Measurements from ENCODE around the gene AMOTL1.

Gene AMOTL1

DNA sequence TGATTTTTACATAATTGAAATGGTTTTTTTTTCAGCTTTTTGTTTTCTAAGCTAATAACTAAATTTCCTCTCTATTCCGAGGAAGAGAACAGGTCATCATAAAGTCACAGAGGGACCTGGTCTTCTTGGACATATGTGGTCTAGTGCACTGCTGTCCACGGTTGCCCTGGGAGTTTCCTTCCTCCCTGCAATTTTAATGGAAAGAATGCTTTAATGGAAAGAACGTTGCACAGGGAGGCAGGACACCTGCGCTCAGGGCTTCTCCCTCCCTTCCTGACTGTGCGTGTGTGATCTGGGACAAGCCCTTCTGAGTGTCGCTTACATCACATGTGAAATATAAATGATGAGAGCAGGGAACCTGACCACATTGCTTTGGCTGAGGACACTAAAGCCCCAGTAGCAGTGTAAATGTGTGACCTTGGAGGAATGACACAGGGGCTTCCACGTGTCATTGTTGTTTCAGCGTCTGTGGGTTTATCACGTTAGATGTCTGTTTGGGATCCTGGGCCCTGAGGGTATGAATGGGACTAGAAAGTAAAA, 93.2 kb downstream of the AMOTL1 start:
- FAIRE-seq, result no peak

GRCh38 chr11:94862926-94863880, 95.0 kb downstream of the AMOTL1 start:
- FAIRE-seq, result no peak

DNA sequence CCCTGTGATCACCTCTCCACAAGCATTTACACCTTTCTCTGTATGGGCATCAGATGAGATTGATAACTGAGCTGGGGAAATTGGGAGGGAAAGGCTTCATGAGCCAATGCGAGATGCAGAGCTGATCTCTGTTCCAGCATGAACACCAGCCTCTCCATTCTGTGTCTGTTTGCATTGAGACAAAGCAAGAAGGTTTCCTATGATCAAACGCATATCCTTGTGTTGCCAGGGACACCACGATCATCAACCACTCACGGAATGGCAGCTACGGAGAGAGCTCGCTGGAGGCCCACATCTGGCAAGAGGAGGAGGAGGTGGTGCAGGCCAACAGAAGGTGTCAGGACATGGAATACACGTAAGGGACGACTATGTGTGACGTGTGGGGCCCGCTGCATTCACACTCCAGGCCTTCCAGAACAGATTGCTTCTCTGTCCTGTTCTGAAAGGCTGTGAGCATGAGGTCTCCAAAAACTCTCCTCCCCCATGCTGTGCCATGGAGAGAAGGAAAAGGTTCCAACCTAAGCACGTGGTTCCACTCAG, 96.4 kb downstream of the AMOTL1 start:
- FAIRE-seq, result no peak

- no peak for FAIRE-seq
Observed at GRCh38 chr11:94866231-94866822, 98.2 kb downstream of the AMOTL1 start.

DNA sequence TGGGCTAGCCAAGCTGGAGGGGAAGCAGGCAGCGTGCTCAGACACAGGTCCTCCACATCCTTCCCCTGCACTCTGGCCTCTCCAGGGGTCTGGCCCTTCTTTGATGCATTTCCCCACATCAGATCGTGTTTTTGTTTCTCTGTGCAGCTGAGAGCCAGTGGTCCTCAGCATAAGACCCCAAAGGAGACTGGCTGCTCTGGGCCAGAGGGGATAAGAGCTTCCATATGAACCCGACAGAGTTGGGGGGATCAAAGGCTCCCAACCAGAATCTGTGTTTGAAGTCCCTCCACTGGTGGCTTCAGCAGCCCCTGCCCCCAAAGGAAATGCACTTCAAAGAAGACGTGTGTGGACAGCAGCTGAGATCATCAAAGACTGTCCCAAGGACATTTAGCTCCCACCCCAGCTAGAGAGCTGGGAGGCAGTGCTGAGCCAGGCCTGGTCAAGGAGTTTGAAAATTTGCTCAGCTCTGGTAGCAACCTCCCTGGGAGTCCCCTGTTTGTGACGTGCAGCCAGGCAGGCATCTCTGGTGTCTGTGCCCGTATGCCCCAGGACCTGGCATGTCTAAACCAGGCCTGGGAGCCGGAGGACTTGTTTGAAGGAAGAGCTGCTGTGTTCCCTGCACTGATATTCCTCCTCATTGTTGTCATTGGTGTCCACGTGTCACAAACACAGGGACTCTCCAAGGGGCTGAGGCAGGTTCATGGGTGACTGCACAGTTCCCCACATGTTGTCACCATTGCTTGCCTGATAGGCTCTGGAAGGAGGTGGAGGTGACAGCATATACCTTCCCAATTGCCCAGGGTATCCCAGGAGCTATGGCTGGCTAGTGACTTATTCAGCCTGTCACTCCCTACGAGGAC, 99.0 kb downstream of the AMOTL1 start:
- FAIRE-seq, result no peak

DNA sequence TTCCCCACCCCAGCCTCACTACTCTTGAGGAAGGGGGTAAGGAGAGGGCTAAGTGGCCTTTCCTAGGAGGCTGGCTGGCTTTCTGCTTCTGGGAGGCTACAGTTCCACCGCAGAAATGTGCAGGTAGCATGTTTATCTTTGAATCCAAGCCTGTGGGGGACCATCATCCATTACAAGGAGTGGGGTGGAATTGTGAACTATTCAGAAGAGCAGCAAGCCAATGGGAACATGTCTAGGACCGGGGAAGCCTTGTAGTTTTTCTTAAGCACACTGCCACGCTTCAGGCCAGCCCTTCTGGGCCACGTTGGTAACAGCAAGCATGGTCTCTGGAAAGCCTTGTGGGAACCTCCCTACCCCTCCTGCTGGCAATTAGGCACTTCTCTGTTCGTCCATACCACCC, 100.3 kb downstream of the AMOTL1 start:
- FAIRE-seq, result no peak

- no peak for FAIRE-seq
Observed at GRCh38 chr11:94869186-94869585, 101.0 kb downstream of the AMOTL1 start.

DNA sequence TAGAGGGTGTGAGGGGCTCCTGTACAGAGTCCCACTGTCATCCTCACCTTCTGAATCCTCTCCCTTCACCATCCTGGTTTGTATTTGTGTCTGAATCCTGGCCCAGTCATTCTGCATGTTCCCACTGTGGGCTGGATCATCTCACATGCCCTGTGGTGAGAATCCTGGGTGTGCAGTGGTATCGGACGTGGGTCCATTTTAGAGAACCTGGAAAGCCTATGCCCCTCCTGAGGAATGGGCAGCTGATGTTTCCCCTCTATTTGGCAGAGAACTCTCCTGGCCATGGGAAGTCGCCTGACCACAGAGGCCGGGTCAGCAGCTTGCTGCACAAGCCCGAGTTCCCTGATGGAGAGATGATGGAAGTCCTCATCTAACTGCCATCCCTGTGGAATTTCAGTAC, 102.3 kb downstream of the AMOTL1 start:
- no peak for FAIRE-seq

- no peak for FAIRE-seq
Observed at GRCh38 chr11:94871491-94872185, 103.5 kb downstream of the AMOTL1 start.

DNA sequence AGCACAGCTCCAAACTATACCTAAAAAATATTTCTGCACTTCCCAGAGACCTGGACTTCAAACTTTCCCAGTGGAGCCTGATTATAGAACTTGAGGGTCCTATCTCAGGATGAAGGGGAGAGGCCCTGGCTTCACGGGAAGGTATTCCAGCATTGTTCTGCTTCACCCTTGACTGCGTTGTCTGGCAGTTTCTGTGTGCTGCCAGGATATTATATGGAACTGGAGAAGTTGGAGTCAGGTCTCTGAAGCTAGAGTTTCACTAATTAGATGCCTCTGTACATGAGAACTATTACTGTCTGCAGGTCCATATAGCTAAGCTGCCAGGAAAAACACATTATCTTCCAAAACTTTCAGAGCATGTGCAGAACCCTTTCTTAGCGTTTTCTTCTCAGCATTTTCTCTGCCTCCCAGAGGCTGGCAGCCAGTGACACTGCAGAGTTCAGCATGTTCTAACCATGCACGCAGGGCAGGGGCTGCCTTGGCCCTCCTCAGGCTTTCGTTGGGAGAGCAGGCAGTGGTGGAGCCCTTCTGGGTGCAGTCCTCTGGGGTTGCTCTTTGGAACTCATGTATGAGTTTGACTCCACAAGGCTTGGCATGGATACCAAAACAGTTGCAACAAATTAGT, 105.9 kb downstream of the AMOTL1 start:
- no peak for FAIRE-seq

DNA sequence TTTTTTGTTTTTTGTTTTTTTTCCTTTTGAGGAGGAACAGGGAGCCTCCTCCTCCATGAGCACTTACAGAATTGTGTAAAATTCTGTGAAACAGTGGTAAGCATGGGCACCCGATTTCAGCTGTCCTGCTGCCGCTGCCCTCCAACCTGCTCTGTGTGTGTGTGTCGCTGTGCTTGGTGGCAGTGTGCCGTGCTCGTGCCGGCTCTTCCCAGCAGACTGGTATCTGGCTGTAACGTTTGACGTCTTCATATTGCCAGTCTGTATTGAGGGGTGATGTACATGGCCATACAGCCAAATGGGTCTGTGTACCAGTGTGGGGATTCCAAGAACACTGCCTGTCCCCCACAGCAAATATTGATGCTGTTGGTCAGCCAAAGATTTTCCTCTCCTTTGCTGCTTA, 108.1 kb downstream of the AMOTL1 start:
- no peak for FAIRE-seq

- FAIRE-seq, result no peak
Observed at GRCh38 chr11:94876645-94877442, 108.7 kb downstream of the AMOTL1 start.

GRCh38 chr11:94877443-94878200, 109.5 kb downstream of the AMOTL1 start:
- no peak for FAIRE-seq

- FAIRE-seq, result no peak
Observed at GRCh38 chr11:94879006-94879405, 110.8 kb downstream of the AMOTL1 start.

- FAIRE-seq, result no peak
Observed at GRCh38 chr11:94880216-94880615, 112.1 kb downstream of the AMOTL1 start.

DNA sequence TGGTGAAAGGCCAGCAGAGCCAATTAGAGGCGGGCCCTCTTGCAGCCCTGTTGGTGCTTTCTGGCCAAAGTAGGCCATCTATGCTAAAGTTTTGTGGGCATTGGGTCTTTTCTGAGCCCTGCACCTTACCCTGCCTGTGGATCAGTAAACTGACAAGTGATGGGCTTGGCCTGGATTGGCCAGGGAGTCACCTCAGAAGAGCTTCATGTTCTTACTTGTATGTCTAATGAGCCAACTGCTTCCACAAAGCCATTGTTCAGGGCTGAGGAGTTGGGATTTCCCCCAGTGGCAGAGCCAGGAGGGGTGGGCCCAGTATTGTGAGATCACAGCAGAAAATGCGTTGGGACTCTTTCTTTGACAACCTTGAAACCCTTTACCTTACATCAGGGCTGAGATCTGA, 114.8 kb downstream of the AMOTL1 start:
- no peak for FAIRE-seq

DNA sequence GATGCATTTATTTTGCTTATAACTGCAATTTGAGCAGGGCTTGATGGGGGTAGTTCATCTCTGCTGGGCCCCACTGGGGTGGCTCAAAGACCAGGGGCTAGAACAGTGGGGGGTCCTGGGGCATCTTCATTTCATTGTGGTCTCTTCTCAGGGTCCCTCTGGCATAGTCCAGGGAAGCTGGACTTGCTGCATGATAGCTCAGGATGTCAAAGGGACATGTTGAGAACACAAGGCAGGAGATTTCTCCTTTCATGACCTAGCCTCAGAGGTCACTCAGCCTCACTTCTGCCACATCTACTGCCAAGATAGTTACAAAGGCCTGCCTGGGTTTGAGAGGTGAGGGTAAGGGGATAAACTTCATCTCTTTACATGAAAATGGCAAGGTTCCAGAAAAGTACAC, 115.7 kb downstream of the AMOTL1 start:
- no peak for FAIRE-seq

DNA sequence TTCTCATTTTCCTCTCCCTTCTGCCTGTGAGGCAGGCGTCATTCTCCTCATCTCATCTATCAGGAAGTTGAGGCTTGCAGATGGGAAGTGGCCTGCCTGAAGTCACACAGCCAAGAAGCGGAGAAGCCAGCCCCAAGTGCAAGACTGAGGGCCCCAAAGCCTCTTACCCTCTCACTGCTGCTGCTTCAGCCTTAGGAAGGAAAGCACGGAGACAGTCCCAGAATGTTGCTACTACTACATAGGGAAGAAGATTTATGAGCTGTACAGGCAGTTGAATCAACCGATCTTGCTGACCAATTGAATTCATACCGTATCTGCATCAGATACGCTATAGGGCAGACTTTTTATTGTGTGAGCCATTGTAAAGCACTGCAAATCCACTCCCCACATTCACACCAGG, 116.2 kb downstream of the AMOTL1 start:
- FAIRE-seq, result no peak

- FAIRE-seq, result no peak
Observed at GRCh38 chr11:94885133-94885532, 117.0 kb downstream of the AMOTL1 start.

DNA sequence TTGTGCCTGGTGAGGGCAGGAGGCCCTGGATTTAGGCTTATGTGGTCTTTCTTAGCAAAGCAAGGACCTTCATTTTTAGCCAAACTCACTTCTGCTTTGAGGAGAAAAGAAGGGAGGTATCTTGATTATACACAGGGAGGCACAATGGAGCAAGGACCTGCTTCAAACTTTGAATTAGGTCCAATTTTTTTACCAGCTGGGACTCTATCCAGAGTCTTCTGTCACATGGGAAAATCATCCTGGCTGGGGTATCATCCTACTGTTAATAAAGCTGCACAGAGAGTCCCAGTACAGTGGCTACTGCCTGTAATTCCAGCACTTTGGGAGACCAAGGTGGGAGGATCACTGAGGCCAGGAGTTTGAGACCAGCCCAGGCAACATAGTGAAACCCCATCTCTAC, 117.4 kb downstream of the AMOTL1 start:
- FAIRE-seq, result no peak
